GM21723 (cell line): ENCODE results near the gene TAF11.
"Not testable (repeated sequence)": the region's sequence is repeated elsewhere in the genome, so short reads cannot be mapped to it uniquely, and the experiment has no call there.

Experiments used
- ATAC-seq: cut with Tn5 transposase; IDR thresholded peaks from one replicate; pipeline ENCODE4 v1.9.1; 2021; ENCODE audit warnings: mild to moderate bottlenecking, moderate library complexity; ENCODE audit not compliant: unreplicated experiment

The TAF11 gene, protein sequence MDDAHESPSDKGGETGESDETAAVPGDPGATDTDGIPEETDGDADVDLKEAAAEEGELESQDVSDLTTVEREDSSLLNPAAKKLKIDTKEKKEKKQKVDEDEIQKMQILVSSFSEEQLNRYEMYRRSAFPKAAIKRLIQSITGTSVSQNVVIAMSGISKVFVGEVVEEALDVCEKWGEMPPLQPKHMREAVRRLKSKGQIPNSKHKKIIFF

DNA sequence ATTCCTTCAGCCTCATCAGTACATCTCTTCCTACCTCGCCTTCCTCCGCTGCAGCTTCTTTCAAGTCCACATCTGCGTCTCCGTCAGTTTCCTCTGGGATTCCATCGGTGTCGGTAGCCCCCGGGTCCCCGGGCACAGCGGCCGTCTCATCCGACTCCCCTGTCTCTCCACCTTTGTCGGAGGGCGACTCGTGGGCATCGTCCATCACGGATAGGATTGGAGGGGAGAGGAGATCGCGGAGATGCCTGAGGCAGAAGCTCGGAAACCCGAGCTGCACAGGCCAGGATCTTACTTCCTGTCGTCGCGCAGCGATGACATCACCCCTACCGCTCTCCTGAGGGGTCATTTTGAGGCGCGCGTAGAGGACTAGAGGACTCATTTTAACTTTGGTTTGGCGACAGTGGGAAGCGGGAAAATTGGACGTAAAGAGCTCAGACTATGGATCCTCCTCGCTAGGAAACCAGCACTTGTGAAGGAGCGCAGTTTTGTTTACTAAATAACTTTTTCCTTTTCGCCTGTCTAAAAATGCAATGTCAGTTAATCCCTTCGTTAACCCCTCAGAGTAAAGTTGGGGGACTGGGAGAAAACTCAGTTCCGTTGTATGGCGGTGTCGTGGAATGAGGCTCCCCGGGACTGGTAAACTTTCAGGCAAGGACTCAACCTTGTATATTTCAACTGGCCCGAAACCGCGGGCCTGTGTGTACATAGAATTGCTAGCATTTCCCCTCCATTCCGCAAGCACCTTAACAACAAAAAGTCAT lies at the start of gene TAF11:
Gene TAF11 (minus strand): TSS at position 290 of the 761 bp plus-strand sequence. CDS start 85 bp downstream, at position 205.
- peak; percentile 75 for ATAC-seq

DNA sequence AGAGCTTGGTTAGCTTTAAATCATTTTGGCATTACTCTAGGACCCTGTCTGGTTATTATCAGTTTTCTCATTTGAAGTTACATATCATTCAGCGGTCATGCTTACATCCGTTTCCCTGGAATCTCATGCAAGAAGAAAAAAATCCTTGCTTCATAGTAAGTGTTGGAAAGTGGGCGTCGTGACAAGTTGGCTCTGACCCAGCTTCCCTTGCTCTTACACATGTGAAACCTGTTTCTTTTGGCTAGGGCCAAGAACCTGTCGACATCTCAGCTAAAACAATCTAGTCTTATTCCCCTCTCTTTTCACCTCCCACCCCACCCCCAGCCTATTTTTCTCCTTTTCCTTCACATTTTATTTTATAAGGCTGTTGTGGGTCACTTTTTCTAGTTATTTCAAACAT lies 46.7 kb upstream of the TAF11 start:
- ATAC-seq = no peak

DNA sequence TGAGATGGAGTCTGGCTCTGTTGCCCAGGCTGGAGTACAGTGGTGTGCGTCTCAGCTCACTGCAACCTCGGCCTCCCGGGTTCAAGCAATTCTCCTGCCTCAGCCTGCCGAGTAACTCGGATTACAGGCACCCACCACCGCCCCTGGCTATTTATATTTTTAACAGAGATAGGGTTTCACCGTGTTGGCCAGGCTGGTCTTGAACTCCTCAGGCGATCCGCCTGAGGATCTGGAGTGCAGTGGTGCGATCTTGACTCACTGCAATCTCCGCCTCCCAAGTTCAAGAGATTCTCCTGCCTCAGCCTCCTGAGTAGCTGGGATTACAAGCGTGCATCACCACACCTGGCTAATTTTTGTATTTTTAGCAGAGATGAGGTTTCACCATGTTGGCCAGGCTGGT lies 44.4 kb upstream of the TAF11 start:
- ATAC-seq = not testable (repeated sequence)

DNA sequence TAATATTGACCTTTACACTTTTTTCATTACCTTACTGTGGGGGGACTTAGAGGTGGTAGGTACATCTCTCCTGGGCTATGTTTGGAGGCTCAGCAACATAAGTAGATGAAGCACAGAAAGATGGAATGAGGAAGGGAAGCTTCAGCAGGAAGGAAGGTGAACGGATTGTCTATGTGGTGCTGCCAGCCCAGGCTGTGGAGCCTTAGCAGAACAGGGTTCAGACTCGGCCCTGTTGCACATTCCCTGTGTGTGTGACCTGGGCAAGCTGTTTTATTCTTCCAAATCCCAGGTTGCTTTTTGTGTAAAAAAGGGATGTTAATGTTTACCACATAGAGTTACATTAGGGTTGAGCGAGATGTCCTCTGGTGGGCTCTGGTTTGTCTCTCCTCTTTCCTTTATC lies 42.4 kb upstream of the TAF11 start:
- no peak for ATAC-seq

DNA sequence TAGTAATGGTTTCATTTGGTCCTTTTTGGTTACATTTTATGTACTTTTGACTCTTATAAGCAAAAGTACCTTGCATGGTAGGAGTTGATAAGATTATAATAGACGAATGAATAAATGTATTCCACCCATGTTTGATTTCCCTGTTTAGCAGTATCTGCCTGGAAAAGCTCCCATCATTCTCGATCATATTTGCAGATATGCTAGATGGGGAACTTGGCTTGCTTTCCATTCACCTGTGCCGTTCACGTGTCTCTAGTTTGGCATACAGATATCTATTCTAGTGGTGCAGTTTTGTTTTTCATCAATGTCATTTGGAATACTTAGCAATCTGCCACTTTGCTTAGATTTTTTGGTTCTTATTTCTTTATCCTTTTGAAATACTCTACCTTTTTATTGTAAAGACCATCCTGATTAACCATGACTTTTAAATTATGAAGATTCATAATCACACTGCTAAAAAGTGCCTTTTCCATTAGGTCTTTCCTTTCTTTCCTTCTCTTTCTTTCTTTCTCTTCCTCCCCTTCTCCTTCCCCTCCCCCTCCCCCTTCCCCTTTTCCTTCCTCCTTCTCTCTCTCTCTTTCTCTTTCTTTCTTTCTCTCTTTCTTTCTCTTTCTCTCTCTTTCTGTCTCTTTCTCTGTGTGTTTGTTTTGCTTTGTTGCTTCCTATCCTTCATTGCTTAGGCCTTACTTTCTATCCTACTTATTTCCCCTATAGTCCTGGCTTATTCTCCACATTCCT lies 41.6 kb upstream of the TAF11 start:
- no peak for ATAC-seq

DNA sequence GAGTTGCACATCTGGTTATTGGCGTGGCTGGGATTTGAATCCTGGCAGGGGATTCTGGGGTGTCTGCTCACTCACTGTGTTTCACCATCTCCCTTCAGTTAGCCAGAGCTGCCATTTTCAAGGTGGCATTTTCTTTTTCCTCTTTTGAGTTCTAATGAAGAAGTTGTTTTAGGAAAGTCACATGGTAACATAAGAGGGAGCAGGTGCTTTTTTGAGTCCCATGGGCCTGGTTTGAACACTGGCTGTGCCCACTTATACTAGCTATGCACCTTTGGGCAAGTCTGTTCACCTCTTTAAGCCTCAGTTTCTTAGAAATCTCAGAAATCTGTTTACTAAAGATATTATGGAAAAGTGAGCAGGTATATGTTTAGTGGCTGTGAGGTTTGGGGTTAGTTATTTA lies 40.9 kb upstream of the TAF11 start:
- ATAC-seq = no peak

DNA sequence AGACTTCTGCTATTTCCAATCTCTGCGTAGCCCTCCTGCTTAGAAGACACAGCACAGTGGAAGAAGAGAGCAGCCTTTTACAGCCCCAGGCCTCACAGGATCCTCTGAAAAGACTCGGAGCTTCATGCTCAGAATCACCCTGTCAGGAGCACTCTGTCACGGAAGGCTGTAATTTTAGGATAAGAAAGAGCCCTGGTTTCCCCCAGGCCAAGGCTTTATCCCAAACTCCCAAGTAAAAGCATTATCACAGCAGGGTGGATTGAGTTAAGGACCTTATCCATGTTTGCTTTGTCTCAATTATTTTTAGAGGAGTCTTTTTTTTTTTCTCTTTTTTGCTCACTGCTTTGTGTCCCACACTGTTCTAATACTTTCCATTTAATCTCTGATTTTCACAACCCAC lies 40.4 kb upstream of the TAF11 start:
- no peak for ATAC-seq

DNA sequence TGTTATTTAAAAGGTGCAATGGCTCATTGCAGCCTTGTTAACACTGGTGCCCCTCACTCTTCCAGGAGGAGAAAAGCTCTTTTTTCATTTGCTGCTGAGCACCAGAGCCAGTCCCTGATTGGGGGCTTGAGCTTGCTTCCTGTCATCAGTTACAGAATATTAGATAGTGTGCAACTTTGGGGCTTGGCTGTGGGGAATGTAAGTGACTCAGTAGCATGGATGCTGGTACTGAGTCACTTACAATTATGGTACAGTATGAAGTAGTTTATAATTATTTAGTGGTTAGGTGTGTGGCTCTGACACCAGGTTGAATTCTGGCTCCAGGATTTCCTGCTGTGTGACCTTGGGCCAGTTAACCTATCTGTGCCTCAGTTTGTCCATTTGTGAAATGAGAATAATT lies 38.8 kb upstream of the TAF11 start:
- ATAC-seq = no peak

DNA sequence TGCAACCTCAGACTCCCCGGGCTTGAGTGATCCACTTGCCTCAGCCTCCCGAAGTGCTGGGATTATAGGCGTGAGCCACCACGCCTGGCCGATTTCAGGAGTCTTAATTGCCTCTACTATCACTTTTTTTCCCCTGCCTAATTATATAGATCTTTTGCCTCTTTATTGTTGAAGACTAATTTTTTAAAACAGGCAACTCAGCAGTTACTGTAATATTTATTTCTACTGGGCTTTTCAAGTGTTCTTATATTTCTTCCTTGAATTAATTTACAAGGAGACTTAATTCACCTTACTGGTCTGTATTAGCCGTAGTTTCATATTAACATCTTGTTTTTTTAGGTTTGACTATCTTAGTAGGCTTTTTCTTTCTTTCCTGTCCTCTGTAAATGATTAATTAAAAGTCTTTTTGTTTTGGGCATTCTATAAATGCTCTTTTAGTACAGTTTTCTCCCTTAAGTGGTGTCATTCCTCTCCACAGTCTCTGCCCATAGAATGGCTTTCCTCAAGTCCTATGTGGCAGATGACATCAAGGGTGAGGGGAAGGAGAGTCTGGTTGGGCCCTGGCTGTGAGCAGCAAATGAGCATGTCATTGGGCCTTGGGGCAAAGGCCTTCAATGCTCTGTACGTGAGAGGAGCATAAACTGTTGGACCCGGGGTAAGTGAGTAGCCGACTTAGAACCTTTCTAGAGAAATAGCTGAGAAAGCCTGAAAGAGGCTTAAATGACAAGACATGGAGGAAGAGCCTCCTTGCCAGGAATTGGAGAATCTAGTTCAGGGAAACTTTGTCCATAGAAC lies 37.2 kb upstream of the TAF11 start:
- no peak for ATAC-seq

DNA sequence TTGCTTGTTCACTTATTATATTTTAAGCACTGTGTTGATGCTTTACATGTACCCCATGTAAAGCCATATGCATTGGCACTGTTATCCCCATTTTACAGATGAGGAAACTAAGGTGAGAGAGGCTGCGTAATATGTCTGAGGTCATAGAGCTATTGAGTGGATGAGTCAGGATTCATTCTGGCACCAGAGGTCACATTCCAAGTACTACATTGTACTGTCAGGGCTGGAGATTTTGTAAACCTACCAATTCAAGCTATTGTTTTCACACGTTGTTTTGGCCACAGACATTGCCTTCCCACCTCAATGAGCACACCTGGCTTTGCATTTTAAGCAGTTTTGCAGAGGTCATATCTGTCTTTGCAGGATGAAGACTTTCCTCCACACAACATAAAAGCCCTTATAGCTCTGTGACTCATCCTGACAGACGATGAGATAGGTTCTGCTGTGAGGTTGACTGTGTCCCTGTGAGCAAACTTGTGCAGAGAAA lies 34.4 kb upstream of the TAF11 start:
- no peak for ATAC-seq

DNA sequence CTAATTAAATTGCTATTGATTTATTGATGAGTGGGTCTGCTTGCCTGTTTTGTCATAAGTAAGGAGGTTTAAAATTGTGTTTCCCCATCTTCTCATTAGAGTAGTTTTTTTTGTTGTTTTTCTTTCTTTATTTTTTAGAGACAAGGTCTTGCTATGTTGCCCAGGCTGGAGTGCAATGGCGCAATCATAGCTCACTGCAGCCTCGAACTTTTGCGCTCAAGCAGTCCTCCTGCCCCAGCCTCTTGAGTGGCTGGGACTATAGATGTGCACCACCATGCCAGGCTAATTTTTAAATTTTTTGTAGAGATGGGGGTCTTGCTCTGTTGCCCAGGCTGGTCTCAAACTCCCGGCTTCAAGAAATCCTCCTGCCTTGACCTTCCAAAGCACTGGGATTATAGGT lies 32.3 kb upstream of the TAF11 start:
- no peak for ATAC-seq

DNA sequence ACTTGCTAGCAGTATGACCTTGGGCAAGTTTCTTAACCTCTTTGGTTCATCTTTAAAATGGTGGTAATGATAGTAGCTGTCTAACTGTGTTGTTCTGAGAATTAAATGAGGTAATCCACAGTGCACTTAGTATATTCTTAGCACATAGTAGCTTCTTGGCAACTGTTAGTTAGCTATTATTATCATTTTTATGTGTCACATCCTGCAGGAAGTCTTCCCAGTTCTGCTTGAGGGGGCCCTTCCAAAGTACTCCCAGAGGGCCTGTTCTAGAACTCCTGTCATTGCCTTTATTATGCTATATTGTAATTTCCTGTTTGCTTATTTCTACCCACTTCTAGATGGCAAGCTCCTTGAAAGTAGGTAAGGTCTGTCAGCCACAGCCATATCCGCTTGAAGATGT lies 31.8 kb upstream of the TAF11 start:
- no peak for ATAC-seq

DNA sequence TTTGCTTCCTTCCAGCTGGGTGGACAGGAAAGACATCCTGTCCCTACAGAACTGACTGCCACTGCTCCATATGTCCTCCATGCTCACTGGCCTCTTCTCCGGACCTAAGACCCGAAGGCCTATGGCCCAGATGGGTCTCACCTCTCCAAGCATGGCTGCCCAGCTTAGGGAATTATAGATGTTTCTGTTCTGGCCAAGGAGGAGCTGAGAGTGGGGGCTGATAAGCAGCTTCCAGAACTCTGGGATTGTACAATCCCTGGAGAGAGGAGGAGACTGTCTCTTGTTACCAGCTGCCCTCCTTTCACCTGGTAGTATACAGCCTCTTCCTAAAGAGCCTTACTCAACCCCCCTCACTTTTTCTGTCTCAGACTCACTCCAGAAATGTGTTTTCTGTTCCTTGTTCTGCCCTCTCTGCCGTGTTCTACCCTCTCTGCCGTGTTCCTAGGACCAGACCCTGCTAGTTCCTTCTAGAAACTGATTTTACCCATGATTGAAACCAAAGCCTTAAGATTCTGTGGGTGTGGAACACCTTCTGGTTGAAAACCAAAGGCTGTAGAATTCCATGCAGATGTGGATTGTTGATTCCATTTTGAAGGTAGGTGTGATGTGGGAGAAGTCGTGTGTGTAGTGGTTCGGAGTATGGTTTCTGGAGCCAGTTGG lies 29.9 kb upstream of the TAF11 start:
- ATAC-seq = no peak

DNA sequence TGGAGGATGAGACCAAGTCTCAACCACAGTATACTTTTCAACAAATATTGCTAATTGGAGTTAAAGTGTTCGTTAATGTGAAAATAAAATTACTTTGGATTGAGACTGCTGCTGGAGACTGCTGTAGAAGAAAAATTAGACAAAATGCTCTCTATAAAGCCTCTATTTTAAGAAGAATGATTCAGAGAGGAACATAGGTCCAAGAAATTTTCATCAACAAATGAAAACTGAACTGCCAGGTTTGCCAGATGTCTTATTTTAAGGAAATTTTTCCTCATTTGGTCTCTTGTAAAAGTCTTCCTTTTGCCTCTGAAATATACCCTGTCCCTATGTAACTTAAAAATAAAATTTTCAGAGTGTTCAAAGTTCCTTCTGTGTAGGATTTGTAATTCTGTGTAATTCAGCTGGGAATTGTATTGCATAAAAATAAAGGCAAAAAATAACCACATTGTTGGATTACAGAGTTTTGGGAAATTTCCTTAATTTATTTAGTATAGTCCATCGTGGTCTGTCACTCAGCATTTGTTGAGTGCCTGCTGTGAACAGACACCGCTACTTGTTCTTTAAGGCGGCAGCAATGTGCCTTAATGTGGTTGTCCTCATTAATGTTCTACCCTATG lies 28.6 kb upstream of the TAF11 start:
- ATAC-seq = no peak

DNA sequence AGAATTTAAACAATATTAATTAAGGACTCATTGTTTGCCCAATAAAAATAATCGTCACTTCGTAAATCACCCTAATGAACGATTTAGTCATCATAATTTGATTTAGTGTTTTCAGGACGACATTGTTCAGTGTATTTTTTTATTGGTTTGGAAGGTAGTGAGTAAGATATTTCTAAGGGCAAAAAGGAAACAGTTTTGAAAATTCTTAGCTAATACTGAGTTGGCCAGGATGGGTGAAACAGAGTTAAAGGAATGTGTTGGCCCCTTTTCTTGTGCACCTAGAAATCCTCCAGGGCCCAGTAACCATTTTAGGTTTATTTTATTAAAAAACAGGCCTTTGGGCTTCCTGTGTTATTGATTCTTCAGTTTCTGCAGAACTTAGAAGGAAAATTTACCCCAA lies 26.5 kb upstream of the TAF11 start:
- no peak for ATAC-seq

DNA sequence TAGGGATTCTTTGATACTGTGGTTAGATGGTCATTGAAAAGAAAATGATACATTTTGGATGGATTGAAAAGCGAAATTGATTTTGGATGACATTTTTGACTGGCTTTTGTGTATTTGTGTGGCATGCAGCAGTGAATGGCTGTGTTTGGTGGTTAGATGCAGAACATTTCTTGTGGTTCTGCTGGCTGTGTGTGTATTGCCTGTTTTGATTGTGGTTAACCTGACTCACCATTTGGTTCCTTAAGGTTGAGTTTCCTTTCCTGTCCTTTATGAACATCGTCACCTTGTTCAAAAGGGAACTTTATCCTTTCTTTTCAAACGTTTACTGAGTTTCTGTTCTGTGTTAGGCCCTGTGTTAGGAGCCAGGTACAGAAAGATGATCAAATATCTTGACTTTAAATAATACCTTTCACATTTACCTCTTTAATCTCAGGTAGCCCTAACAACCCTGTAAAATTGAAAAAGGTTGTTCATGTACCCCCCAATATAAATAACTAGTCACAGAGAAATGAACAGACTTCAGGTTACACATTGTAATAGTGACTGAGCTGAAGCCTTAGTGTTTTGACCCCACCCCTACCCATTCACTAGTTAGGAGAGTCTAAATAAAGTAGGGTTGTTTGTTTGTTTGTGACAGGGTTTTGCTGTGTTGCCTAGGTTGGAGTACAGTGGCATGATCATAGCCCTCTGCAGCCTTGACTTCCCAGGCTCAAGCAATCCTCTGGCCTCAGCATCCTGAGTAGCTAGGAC lies 25.0 kb upstream of the TAF11 start:
- no peak for ATAC-seq

DNA sequence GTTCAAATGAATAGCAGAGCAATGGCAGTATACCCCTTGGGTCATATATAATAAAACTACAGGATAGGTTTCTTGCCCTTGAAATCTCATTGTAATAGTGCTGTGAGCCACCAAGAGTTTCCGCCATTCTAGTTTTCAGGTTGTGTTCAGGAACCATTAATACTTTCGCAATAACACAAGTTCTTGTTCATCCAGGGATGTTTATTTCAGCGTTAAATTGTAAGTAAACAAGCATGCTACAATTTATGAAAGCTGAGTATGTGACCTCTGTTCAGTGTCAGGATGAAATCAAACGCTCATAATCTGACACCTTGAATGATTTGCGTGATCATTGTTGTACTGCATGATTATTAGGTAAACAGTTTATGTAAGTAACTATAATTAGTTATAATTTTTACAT lies 24.0 kb upstream of the TAF11 start:
- no peak for ATAC-seq

DNA sequence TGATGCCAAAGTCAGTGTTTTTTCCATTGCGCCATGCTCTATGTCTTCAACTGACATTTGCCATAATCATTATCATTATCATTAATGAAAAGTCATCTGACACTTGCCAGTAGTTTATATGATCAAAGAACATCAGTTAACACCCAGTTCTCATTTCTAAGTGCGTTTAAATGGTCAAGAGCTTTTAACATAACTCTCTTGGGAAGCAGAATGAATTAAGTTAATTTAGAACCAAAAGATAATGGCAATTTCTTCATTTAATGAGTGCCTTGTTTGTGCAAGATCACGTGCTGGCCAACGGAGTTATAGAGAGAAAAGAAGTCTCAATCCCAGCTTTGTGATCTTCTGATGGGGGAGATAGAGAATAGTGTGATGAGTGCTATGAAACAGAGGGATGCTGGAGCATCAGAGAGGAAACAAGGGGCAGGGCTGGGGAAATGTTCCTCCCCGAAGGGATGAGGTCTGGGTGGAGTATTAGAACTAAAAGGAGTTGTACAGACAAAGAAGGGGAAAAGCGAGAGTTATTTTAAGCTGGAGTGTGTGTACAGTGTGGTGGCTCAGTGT lies 21.6 kb upstream of the TAF11 start:
- ATAC-seq = no peak

DNA sequence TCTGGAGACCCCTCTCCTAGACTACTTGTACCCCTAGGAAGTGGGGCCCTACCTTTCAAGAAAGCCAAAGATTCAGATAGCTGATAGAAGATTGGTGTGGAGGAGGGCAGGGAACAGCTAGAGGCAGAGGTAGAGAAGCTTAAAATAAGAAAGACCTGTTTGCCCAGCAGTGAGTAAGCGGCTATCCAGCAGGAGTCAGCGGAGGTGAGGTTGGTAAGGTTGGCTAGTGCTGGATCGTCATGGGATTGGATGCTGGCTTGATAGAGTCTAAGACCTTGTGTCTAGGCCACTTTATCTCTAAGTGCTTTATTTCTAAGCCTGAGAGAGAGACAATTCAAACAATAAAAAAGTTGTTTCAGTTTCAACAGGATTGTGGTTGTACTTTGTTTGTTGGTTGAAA lies 20.4 kb upstream of the TAF11 start:
- no peak for ATAC-seq
